Cardiac muscle cell (in vitro differentiated cells and primary cell): ENCODE results near the gene TCEANC2. TPM values are rescaled to one million over a fixed set of nuclear protein-coding genes. Genes with fewer than 3 reads are reported as not detected.
"Not testable (repeated sequence)": the region's sequence is repeated elsewhere in the genome, so short reads cannot be mapped to it uniquely, and the experiment has no call there.

ENCODE experiments used
- DNase-seq, 2 donors: peaks; one replicate each; pipeline versions ENCODE4 v3.0.0 to v3.0.0-alpha.2; 2010 to 2017; ENCODE audit warnings: low read depth in 1 of 2, low spot score in 1 of 2
- H3K27ac ChIP-seq: fragments of 200-600 bp; sonication (generic); 2 replicates; pipeline ENCODE4 v1.5.1; 2016
- H3K27me3 ChIP-seq: fragments of 200-600 bp; sonication (generic); 2 replicates; pipeline ENCODE4 v1.6.0; 2016; ENCODE audit warnings: control low read depth
- H3K36me3 ChIP-seq: fragments of 200-600 bp; sonication (generic); 2 replicates; pipeline ENCODE4 v1.5.1; 2016; ENCODE audit warnings: control low read depth
- H3K4me1 ChIP-seq: fragments of 200-600 bp; sonication (generic); 2 replicates; pipeline ENCODE4 v1.8.1; 2017; ENCODE audit warnings: low read depth, mild to moderate bottlenecking, mixed run types
- H3K4me3 ChIP-seq: fragments of 200-600 bp; sonication (generic); 2 replicates; pipeline ENCODE4 v1.5.1; 2016; ENCODE audit warnings: mild to moderate bottlenecking
- H3K9me3 ChIP-seq: fragments of 200-600 bp; sonication (generic); 2 replicates; pipeline ENCODE4 v1.5.1; 2017; ENCODE audit warnings: low read depth, mild to moderate bottlenecking, control low read depth
- CTCF ChIP-seq: IDR thresholded peaks from 2 replicates; pipeline ENCODE4 v1.5.1; 2012; ENCODE audit warnings: low read depth, mild to moderate bottlenecking, low read length
- polyA plus RNA-seq: library from polyadenylated mRNA; unstranded; fragments of >200 nt; fragmentation: Nextera tagmentation; extraction: Ambion mirVana; gene quantifications from 2 replicates; pipeline ENCODE4 v1.2.1, GENCODE V29; 2016
- total RNA-seq: library from RNA; depleted of rRNA; stranded (reverse); fragments of >200 nt; gene quantifications from 2 replicates; pipeline ENCODE4 v1.2.3, GENCODE V29; 2016

The TCEANC2 gene
- total and polyA plus RNA-seq, 2 experiments from 2014 or later = 8.2 to 10.1 TPM

- no peaks in the 10 kb centered on the region for H3K9me3 ChIP-seq
- no peak for TF ChIP-seq CTCF
- no peak for DNase-seq
- H3K27ac ChIP-seq = no peak overlapping the region
- no peak overlapping the region for H3K4me3 ChIP-seq
- no peaks in the 10 kb centered on the region for H3K4me1 ChIP-seq
- no peaks in the 10 kb centered on the region for H3K36me3 ChIP-seq
- H3K27me3 ChIP-seq = no peaks in the 10 kb centered on the region
Measured at GRCh38 chr1:54024358-54024757, 29.1 kb upstream of the TCEANC2 start.

GRCh38 chr1:54024811-54025210 is 28.6 kb upstream of the TCEANC2 start:
- H3K27ac ChIP-seq, DNase-seq, H3K27me3 ChIP-seq, H3K4me3 ChIP-seq, H3K36me3 ChIP-seq, H3K4me1 ChIP-seq, H3K9me3 ChIP-seq: not testable (repeated sequence)

- Histone ChIP-seq H3K4me3 (no peak overlapping the region), H3K36me3 (peaks cover 17% of the 10 kb centered on the region), H3K9me3 (no peaks in the 10 kb centered on the region), H3K27ac (no peak overlapping the region), H3K4me1 (no peaks in the 10 kb centered on the region), H3K27me3 (no peaks in the 10 kb centered on the region)
- peak in 1 of 2 donors; percentile 13 for DNase-seq
- TF ChIP-seq CTCF = no peak
Measured at GRCh38 chr1:54027848-54028247, 25.6 kb upstream of the TCEANC2 start.

- Histone ChIP-seq H3K4me1 (no peaks in the 10 kb centered on the region), H3K36me3 (peaks cover 17% of the 10 kb centered on the region), H3K27me3 (no peaks in the 10 kb centered on the region), H3K27ac (peak overlapping the region; percentile 46), H3K9me3 (no peaks in the 10 kb centered on the region), H3K4me3 (no peak overlapping the region)
- peak in 1 of 2 donors; percentile 12 for DNase-seq
- no peak for TF ChIP-seq CTCF
Measured at GRCh38 chr1:54028306-54029251, 24.8 kb upstream of the TCEANC2 start.

- H3K9me3 ChIP-seq = no peaks in the 10 kb centered on the region
- no peaks in the 10 kb centered on the region for H3K4me1 ChIP-seq
- H3K36me3 ChIP-seq = peaks cover 64% of the 10 kb centered on the region
- no peaks in the 10 kb centered on the region for H3K27me3 ChIP-seq
- H3K27ac ChIP-seq = no peak overlapping the region
- DNase-seq = peak in 1 of 2 donors; percentile 53
- TF ChIP-seq CTCF = no peak
- H3K4me3 ChIP-seq = no peak overlapping the region
Measured at GRCh38 chr1:54037476-54037875, 15.9 kb upstream of the TCEANC2 start.

GRCh38 chr1:54041806-54042205 is 11.6 kb upstream of the TCEANC2 start:
- H3K36me3 ChIP-seq = peaks cover 55% of the 10 kb centered on the region
- no peak for TF ChIP-seq CTCF
- H3K4me3 ChIP-seq = no peak overlapping the region
- H3K27ac ChIP-seq = no peak overlapping the region
- no peaks in the 10 kb centered on the region for H3K9me3 ChIP-seq
- DNase-seq = no peak
- no peaks in the 10 kb centered on the region for H3K4me1 ChIP-seq
- H3K27me3 ChIP-seq = no peaks in the 10 kb centered on the region
